Right atrium auricular region (tissue), 2 donors: ENCODE results near the gene ABL1. TPM values are rescaled to one million over a fixed set of nuclear protein-coding genes. Genes with fewer than 3 reads are reported as not detected.

Source experiments
- DNase-seq: peaks from one replicate; pipeline ENCODE4 v3.0.0-alpha.2; 2019; ENCODE audit warnings: low spot score
- H3K27ac ChIP-seq, 2 donors: fragments of 200-600 bp; sonication (generic); 1 replicate in 1 of 2; 2 replicates in 1 of 2; pipeline ENCODE4 v1.5.1; 2016 to 2019
- H3K27me3 ChIP-seq, 2 donors: fragments of 200-600 bp; sonication (generic); one replicate each; pipeline versions ENCODE4 v1.5.1 to v1.6.0; 2017 to 2019
- H3K36me3 ChIP-seq: fragments of 200-600 bp; sonication (generic); one replicate; pipeline ENCODE4 v1.5.1; 2016
- H3K4me1 ChIP-seq, 2 donors: fragments of 200-600 bp; sonication (generic); one replicate each; pipeline versions ENCODE4 v1.5.1 to v1.6.0; 2017 to 2019
- H3K4me3 ChIP-seq, 2 donors: fragments of 200-600 bp; sonication (generic); 1 replicate in 1 of 2; 2 replicates in 1 of 2; pipeline ENCODE4 v1.5.1; 2017 to 2019; ENCODE audit warnings: mild to moderate bottlenecking in 1 of 2, moderate library complexity in 1 of 2
- H3K9me3 ChIP-seq, 2 donors: fragments of 200-600 bp; sonication (generic); one replicate each; pipeline ENCODE4 v1.5.1; 2019
- total RNA-seq, 2 donors: library from RNA; depleted of rRNA; stranded (reverse); fragments of >200 nt; gene quantifications; one replicate each; pipeline ENCODE4 v1.1.0, GENCODE V29; 2016
- TF ChIP-seq, protein P1 (sequence below), 2 donors: fragments of 200-600 bp; sonication (generic); IDR thresholded peaks; one replicate each; pipeline ENCODE4 v1.5.1; 2019; ENCODE audit warnings: antibody characterized with exemption in 2 of 2

The ABL1 gene
- total RNA-seq, 2 donors from 2014 or later: 26.3 to 38.9 TPM

DNA sequence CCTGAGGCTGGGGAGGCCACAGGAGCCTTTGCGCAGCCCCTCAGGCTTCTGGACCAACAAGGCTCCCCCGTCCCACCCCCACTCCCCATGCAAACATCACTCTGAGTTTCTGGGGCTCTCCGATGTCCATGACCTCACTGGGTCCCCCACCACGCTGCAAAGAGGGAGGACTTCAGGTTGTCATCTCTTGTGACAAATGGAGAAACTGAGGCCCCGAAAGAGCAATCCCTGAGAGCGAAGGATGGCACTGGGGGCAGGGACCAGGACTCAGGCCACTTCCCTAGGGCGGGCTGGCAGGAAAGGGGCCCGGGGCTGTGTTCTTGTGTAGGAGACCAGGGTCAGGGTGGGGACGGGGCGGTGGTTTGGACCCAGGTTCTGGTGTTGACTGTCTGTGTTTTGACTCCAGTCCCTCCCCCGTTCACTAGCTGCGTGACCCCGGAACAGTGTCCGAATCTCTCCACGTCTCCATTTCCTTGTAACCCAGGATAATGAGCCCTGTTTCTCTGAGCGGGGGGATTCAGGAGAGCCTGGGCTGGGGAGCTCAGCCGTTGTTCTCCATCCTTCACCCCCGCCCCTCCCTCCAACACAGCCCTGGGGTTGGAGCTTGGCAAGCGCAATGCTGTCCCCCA, 90.1 kb downstream of the ABL1 start:
- peaks cover 0 to 11% of the 10 kb centered on the region in 2 donors for H3K4me1 ChIP-seq
- DNase-seq: no peak
- TF ChIP-seq, protein P1, sequence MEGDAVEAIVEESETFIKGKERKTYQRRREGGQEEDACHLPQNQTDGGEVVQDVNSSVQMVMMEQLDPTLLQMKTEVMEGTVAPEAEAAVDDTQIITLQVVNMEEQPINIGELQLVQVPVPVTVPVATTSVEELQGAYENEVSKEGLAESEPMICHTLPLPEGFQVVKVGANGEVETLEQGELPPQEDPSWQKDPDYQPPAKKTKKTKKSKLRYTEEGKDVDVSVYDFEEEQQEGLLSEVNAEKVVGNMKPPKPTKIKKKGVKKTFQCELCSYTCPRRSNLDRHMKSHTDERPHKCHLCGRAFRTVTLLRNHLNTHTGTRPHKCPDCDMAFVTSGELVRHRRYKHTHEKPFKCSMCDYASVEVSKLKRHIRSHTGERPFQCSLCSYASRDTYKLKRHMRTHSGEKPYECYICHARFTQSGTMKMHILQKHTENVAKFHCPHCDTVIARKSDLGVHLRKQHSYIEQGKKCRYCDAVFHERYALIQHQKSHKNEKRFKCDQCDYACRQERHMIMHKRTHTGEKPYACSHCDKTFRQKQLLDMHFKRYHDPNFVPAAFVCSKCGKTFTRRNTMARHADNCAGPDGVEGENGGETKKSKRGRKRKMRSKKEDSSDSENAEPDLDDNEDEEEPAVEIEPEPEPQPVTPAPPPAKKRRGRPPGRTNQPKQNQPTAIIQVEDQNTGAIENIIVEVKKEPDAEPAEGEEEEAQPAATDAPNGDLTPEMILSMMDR (IDR thresholded peaks at IDR 0.05): no peak
- no peak overlapping the region for H3K4me3 ChIP-seq
- H3K27me3 ChIP-seq: no peaks in the 10 kb centered on the region
- H3K9me3 ChIP-seq: no peaks in the 10 kb centered on the region
- H3K36me3 ChIP-seq: no peaks in the 10 kb centered on the region
- H3K27ac ChIP-seq: no peak overlapping the region

GRCh38 chr9:130927338-130927737, 92.3 kb downstream of the ABL1 start:
- no peak for DNase-seq
- Histone ChIP-seq H3K27me3 (no peaks in the 10 kb centered on the region), H3K9me3 (no peaks in the 10 kb centered on the region), H3K4me3 (no peak overlapping the region), H3K36me3 (no peaks in the 10 kb centered on the region), H3K27ac (no peak overlapping the region), H3K4me1 (peaks cover 0 to 23% of the 10 kb centered on the region in 2 donors)
- TF ChIP-seq, protein P1 (IDR thresholded peaks at IDR 0.05): no peak

- Histone ChIP-seq H3K9me3 (no peaks in the 10 kb centered on the region), H3K4me1 (peaks cover 0 to 30% of the 10 kb centered on the region in 2 donors), H3K27ac (peak overlapping the region in 1 of 2 donors; percentile 8), H3K4me3 (no peak overlapping the region), H3K36me3 (no peaks in the 10 kb centered on the region), H3K27me3 (no peaks in the 10 kb centered on the region)
- TF ChIP-seq, protein P1 (IDR thresholded peaks at IDR 0.05): no peak
- DNase-seq: no peak
These were observed 93.2 kb downstream of the ABL1 start for GRCh38 chr9:130927995-130928900.

DNA sequence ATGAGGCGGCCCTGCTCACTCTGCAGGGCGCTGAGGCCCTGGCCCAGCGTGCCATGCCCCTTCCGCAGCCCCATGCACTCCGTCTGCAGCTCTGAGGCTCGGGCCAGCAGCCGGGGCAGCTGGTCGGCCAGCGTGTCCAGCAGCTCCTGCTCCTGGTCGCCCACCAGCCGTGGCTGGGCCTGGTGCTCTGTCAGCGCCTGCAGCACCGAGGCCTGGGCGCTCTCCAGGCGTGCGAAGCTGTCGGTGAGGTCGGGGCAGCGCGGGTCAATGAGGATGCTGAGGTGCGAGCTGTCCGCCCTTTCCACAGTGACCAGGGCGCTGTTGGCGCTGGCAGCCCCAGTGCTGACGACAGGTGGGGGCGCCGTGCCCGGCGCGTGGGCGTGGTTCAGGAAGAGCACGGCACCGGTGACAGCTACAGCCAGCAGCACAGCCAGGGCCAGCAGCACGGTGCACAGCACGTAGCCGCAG, 94.6 kb downstream of the ABL1 start:
- H3K27ac ChIP-seq: no peak overlapping the region
- DNase-seq: no peak
- no peak overlapping the region for H3K4me3 ChIP-seq
- TF ChIP-seq, protein P1 (IDR thresholded peaks at IDR 0.05): no peak
- H3K27me3 ChIP-seq: peaks cover 0 to 11% of the 10 kb centered on the region in 2 donors
- H3K9me3 ChIP-seq: no peaks in the 10 kb centered on the region
- H3K36me3 ChIP-seq: no peaks in the 10 kb centered on the region
- peaks cover 0 to 37% of the 10 kb centered on the region in 2 donors for H3K4me1 ChIP-seq

- no peak for DNase-seq
- Histone ChIP-seq H3K27ac (no peak overlapping the region), H3K36me3 (no peaks in the 10 kb centered on the region), H3K4me3 (no peak overlapping the region), H3K4me1 (peaks cover 0 to 39% of the 10 kb centered on the region in 2 donors), H3K27me3 (peaks cover 0 to 11% of the 10 kb centered on the region in 2 donors), H3K9me3 (no peaks in the 10 kb centered on the region)
- TF ChIP-seq, protein P1 (IDR thresholded peaks at IDR 0.05): no peak
These were observed 95.2 kb downstream of the ABL1 start for GRCh38 chr9:130930132-130930803.
